AG04450 (cell line): ENCODE measurements around the gene TUBGCP3. TPM values are rescaled to one million over a fixed set of nuclear protein-coding genes. Genes with fewer than 3 reads are reported as not detected.

Experiments
- CTCF ChIA-PET: fragments of 300-600, 350-600 bp; formaldehyde crosslinking; extraction: SDS; loops from one replicate; lab custom pipeline; 2022; ENCODE audit warnings: antibody characterized with exemption, inconsistent platforms; lab: Charles Lee
- POLR2A ChIA-PET: fragments of 350-600 bp; formaldehyde crosslinking; extraction: SDS; loops from one replicate; lab custom pipeline; 2021; ENCODE audit warnings: antibody characterized with exemption, inconsistent platforms; lab: Yijun Ruan, JAX
- DNase-seq: peaks from one replicate; pipeline ENCODE4 v3.0.0-alpha.2; 2011; ENCODE audit warnings: low read depth, low spot score
- H3K27ac ChIP-seq: one replicate; pipeline ENCODE4 v1.5.1; 2012; ENCODE audit warnings: low read depth, low read length, control low read depth
- H3K27me3 ChIP-seq: one replicate; pipeline ENCODE4 v1.6.0; 2012; ENCODE audit warnings: low read length; ENCODE audit not compliant: control insufficient read depth, insufficient read depth
- H3K4me3 ChIP-seq: 2 replicates; pipeline ENCODE4 v1.5.1; 2011; ENCODE audit warnings: mild to moderate bottlenecking, low read depth, low read length, control low read depth
- H3K9me3 ChIP-seq: 2 replicates; pipeline ENCODE4 v1.5.1; 2012; ENCODE audit warnings: low read length; ENCODE audit not compliant: control insufficient read depth, insufficient read depth
- polyA plus RNA-seq: library from polyadenylated mRNA; depleted of rRNA; stranded (reverse); fragments of >200 nt; gene quantifications from 2 replicates; pipeline ENCODE4 v1.2.3, GENCODE V29; 2011
- TF ChIP-seq, protein P1 (sequence below): IDR thresholded peaks from 2 replicates; pipeline ENCODE4 v1.5.1; 2011; ENCODE audit warnings: low read depth, low read length, control low read depth, inconsistent platforms

The TUBGCP3 gene
- polyA plus RNA-seq, 1 experiment = 11.3 TPM

DNA sequence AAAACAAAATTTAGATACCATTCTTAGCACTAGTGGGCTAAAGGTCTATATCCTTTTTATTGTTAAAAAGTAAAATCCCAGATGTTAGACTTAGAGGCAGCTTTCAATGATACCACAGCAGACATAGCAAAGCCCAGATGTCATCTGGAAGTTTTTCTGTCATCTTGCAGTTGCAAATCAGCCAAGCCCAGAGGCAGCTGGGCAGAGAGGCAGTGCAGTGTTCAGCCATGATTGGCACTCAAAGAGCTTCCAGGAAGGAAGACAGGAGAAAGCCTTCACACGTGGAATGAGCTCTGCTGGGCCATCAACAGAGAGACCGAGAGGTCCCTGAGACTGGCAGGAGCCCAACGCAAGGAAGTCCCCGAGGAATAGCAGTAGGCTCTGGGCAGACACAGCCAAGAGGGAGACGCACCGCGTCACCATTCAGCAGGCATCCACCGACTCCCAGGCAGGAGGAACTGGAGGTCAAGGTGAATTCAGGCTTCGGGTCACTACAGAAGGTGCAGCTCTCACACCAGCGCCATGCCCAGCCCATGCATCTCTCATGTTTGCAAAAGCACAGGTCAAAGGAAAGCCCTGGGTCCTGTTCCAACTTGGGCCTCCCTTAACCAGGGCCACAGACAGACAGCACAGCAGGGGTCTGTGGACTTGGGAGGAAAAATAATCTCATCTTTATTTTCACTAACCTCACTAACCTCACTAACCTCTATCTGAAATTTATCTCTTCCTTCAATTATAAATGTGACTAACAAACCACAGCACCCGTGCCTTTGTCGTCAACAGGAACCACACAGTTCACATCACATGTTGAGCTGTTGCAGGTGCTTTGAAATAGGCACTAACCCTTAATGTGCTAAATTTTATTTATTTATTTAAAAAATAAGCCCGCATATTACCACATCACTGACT, 54.9 kb downstream of the TUBGCP3 start:
- CTCF ChIA-PET = interaction anchor here (0.6 to 1.2 kb wide), 2 partner anchors 21 to 399 kb away, joined by 3 read pairs; no protein-coding TSS in a partner anchor
- TF ChIP-seq, protein P1, sequence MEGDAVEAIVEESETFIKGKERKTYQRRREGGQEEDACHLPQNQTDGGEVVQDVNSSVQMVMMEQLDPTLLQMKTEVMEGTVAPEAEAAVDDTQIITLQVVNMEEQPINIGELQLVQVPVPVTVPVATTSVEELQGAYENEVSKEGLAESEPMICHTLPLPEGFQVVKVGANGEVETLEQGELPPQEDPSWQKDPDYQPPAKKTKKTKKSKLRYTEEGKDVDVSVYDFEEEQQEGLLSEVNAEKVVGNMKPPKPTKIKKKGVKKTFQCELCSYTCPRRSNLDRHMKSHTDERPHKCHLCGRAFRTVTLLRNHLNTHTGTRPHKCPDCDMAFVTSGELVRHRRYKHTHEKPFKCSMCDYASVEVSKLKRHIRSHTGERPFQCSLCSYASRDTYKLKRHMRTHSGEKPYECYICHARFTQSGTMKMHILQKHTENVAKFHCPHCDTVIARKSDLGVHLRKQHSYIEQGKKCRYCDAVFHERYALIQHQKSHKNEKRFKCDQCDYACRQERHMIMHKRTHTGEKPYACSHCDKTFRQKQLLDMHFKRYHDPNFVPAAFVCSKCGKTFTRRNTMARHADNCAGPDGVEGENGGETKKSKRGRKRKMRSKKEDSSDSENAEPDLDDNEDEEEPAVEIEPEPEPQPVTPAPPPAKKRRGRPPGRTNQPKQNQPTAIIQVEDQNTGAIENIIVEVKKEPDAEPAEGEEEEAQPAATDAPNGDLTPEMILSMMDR = no peak
- Histone ChIP-seq H3K9me3 (no peaks in the 10 kb centered on the region), H3K27me3 (no peaks in the 10 kb centered on the region), H3K4me3 (no peak overlapping the region), H3K27ac (no peak overlapping the region)
- DNase-seq = no peak
- POLR2A ChIA-PET = no interaction called here

DNA sequence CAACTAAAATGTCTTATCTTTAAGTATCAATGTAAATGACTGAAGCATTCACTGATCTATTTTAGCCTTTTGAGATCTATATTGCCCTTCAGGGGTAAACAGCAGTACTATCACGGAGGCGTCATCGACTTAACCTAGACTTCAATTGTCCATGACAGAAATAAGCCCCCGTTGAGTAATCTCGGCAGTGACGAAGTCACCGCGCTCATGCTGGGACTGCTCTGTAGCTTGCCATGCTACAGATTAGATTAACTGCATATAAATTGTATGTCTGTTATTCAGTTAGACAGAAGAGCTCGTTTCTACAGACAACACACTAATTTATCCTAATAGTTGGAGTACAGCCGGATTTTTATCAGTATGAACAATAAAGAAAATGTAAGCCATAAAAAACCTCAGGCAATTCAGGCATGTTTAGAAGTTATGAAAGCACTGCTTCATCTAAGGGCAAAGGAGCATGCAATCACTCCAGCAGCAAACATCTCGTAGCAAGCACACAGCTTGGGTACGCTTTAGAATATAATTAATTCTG, 56.6 kb downstream of the TUBGCP3 start:
- DNase-seq = no peak
- POLR2A ChIA-PET = no interaction called here
- no peak overlapping the region for H3K27ac ChIP-seq
- no peaks in the 10 kb centered on the region for H3K27me3 ChIP-seq
- TF ChIP-seq, protein P1 = no peak
- CTCF ChIA-PET = no interaction called here
- H3K4me3 ChIP-seq = no peak overlapping the region
- no peaks in the 10 kb centered on the region for H3K9me3 ChIP-seq

DNA sequence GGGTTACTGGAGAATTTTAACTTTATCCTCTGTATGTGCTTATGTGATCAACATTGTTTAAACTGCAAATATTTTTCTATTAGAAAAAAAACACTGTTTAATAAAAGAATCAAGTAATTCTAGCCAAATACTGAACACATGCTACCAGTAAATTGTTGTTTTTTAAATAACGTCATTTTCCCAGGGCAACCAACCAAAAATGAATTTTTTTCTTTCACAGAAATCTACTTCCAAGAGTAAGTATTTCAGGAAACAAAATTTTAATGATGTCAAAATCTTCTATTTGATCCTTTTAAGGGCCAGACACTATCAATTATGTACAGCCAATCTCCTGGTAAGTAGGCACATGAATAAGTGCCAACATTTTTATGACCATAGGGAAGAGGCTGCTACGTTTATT, 57.1 kb downstream of the TUBGCP3 start:
- no peaks in the 10 kb centered on the region for H3K27me3 ChIP-seq
- POLR2A ChIA-PET = no interaction called here
- H3K4me3 ChIP-seq = no peak overlapping the region
- TF ChIP-seq, protein P1 = no peak
- no peak overlapping the region for H3K27ac ChIP-seq
- no peak for DNase-seq
- H3K9me3 ChIP-seq = no peaks in the 10 kb centered on the region
- CTCF ChIA-PET = no interaction called here

DNA sequence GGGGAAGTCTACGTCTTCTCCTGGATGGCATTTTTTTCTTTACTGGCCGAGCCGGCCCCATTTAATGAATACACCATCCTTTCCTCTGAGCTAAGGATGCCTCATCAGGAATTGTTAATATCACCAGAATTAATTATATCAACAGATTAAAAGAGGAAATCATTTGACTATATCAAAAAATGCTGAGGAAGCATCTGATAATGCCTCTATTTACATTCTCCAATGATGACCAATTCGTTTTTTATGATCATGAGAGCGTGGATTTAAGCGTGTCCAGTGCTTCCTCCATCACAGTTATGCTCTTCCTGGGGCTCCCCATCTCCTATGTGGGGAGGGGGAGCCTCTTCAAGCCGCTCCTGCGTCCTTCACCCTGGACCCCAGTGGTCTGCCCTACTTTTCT, 58.7 kb downstream of the TUBGCP3 start:
- H3K9me3 ChIP-seq = no peaks in the 10 kb centered on the region
- H3K27ac ChIP-seq = no peak overlapping the region
- ChIA-PET CTCF (no interaction called here), POLR2A (no interaction called here)
- no peak for DNase-seq
- TF ChIP-seq, protein P1 = no peak
- H3K4me3 ChIP-seq = no peak overlapping the region
- H3K27me3 ChIP-seq = no peaks in the 10 kb centered on the region
